Stimulated activated naive CD8-positive, alpha-beta T cell treated with anti-CD3 and anti-CD28 coated beads, Interleukin-15, Interleukin-2, amounts not matched to agents 100 ng/mL and 50 ng/mL, for 24 hours (primary cell): ENCODE data around the gene KLF9.

Experiments used
- H3K27ac Mint-ChIP-seq: one replicate; pipeline ENCODE4 v1.8.0; 2021; ENCODE audit warnings: mild to moderate bottlenecking, mixed read lengths
- H3K27me3 Mint-ChIP-seq: one replicate; pipeline ENCODE4 v1.8.0; 2021; ENCODE audit warnings: mixed read lengths
- H3K36me3 Mint-ChIP-seq: one replicate; pipeline ENCODE4 v1.8.0; 2021; ENCODE audit warnings: low read depth, mixed read lengths
- H3K4me1 Mint-ChIP-seq: one replicate; pipeline ENCODE4 v1.8.0; 2021; ENCODE audit warnings: low read depth, mixed read lengths
- H3K4me3 Mint-ChIP-seq: one replicate; pipeline ENCODE4 v1.8.0; 2021; ENCODE audit warnings: mild to moderate bottlenecking, mixed read lengths
- H3K9me3 Mint-ChIP-seq: one replicate; pipeline ENCODE4 v1.8.0; 2021; ENCODE audit warnings: mixed read lengths

Gene KLF9

DNA sequence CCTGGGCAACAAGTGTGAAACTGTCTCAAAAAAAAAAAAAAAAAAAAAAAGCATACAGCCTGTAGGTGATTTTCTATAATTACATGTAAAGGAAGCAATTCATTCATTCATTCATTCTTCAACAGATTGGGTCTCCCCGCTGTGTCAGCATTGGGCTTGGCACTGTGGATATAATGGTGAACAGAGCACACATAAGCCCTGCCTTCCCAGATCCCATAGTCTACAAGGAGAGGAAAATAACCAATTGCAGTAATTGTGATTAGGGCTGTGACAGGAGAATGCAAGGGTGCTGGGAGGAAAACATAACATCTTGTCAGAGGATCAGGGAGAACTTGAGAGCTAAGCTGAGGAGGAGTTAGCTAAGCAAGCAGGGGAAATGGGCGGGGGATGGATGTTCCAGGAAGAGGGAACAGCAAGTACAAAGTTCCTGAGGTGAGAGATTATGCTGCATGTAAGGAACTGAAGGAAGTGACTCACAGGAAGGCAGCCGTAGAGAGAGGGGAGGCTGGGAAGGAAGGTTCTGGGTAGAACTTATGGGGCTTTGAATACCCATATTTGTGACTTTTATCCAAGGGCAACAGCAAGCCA lies 24.0 kb upstream of the KLF9 start:
- Mint-ChIP-seq H3K27ac (peak overlapping the region; percentile 30), H3K4me1 (peaks cover 12% of the 10 kb centered on the region), H3K9me3 (no peaks in the 10 kb centered on the region), H3K36me3 (no peaks in the 10 kb centered on the region), H3K4me3 (no peak overlapping the region), H3K27me3 (peaks cover 3% of the 10 kb centered on the region)

DNA sequence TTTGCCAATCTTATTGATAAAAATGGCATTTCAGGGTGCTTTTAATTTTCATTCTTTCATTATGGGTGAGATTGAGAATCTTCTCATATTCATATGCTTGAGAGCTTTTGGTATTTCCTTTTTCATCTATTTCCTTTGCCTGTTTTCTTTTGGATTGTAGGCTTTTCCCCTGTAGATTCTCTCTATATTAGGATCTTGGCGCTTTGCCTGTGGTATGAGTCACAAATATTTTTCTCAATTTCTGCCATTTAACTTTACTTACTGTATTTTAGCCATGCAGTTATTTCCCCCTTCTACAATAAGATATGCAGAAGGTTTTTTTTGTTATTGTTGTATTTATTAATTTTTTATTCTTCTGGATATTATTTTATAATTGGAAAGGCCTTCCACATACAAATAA lies 21.5 kb upstream of the KLF9 start:
- Mint-ChIP-seq H3K4me3 (no peak overlapping the region), H3K36me3 (no peaks in the 10 kb centered on the region), H3K27ac (no peak overlapping the region), H3K4me1 (peaks cover 12% of the 10 kb centered on the region), H3K9me3 (no peaks in the 10 kb centered on the region), H3K27me3 (peaks cover 3% of the 10 kb centered on the region)

- no peak overlapping the region for H3K4me3 Mint-ChIP-seq
- no peaks in the 10 kb centered on the region for H3K9me3 Mint-ChIP-seq
- no peaks in the 10 kb centered on the region for H3K36me3 Mint-ChIP-seq
- no peaks in the 10 kb centered on the region for H3K4me1 Mint-ChIP-seq
- no peaks in the 10 kb centered on the region for H3K27me3 Mint-ChIP-seq
- no peak overlapping the region for H3K27ac Mint-ChIP-seq
Measured at GRCh38 chr9:70429899-70430298, 15.4 kb upstream of the KLF9 start.

DNA sequence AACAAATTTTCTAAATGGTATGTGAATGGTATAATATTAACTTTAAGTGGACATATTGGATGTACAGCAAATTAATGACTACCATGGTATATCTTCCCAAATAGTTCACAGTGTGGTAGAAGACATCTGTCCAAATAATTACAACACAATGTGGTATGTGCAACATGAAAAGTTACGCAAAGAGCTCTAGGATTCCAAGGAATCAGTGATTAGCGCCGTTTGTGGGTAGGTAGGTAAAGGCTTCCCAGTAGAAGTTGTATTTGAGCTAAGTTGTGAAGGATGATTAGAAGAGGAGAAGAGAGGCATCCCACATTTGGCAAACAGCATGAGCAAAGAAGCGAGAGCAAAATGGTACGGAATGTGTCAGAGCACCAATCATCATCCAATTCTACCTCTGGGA lies 14.3 kb upstream of the KLF9 start:
- no peaks in the 10 kb centered on the region for H3K4me1 Mint-ChIP-seq

DNA sequence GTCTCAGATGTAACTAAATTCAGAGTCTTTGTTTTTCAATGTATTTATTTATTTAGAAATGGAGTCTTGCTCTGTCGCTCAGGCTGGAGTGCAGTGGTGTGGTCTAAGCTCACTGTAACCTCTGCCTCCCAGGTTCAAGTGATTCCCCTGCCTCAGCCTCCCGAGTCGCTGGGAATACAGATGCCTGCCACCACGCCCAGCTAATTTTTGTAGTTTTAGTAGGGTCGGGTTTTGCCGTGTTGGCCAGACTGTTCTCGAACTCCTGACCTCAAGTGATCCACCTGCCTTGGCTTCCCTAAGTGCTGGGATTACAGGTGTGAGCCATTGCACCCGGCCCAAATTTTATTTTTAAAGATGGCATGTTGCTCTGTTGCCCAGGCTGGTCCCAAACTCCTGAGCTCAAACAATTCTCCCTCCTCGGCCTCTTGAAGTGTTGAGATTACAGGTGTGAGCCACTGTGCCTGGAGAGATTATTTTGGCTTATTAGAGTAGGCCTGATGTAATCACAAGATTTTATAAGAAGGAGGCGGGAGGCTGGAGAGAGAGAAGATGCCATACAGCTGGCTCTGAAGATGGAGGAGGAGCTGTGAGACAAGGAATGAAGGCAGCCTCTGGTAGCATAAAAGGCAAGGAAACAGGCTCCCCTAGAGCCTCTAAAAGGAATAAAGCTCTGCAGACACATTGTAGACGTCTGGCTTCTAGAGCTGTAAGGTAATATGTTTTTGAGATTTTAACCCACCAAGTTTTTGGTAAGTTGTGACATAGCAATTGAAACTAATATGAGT lies 12.9 kb upstream of the KLF9 start:
- no peak overlapping the region for H3K27ac Mint-ChIP-seq
- no peaks in the 10 kb centered on the region for H3K9me3 Mint-ChIP-seq
- H3K36me3 Mint-ChIP-seq: no peaks in the 10 kb centered on the region
- peaks cover 5% of the 10 kb centered on the region for H3K4me1 Mint-ChIP-seq
- H3K4me3 Mint-ChIP-seq: no peak overlapping the region
- no peaks in the 10 kb centered on the region for H3K27me3 Mint-ChIP-seq

More for the DNA sequence above, 14.3 kb upstream of the KLF9 start:
- Mint-ChIP-seq H3K9me3 (no peaks in the 10 kb centered on the region), H3K36me3 (no peaks in the 10 kb centered on the region), H3K27me3 (no peaks in the 10 kb centered on the region), H3K4me3 (no peak overlapping the region), H3K27ac (no peak overlapping the region)

- H3K36me3 Mint-ChIP-seq: no peaks in the 10 kb centered on the region
- no peak overlapping the region for H3K4me3 Mint-ChIP-seq
- H3K4me1 Mint-ChIP-seq: peaks cover 27% of the 10 kb centered on the region
- no peaks in the 10 kb centered on the region for H3K9me3 Mint-ChIP-seq
- no peak overlapping the region for H3K27ac Mint-ChIP-seq
- H3K27me3 Mint-ChIP-seq: no peaks in the 10 kb centered on the region
Measured at GRCh38 chr9:70425192-70425591, 10.7 kb upstream of the KLF9 start.

DNA sequence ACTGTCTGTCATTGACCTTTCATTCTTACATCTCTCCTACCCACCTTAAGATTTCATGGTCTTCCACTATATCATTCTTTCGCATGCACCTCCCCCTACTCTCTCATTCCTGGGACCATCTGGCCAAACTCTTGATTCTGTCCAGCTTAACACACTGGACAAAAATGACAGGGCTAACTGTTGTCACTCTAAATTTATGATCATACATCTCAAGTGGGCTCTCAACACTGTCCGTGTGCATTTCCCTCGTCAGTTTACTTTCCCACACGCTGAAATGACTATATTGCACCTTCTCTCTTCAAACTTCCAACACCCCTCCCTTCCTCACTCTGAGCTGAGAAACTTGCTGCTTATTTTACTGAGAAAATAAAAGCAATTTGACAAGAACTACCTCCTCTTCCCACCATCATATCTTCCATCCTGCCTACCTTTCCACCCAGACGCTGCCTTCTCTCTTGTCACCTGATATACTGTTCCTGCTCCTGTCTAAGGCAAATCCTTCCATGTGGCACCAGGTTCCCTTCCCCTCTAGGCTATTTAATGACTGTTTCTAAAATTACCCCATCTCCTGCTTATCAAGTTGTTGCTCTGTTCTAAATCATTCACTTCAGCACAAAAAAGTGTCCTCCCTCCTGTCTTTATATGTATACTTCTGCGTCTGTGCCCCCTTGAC lies 8.1 kb upstream of the KLF9 start:
- Mint-ChIP-seq H3K27me3 (no peaks in the 10 kb centered on the region), H3K36me3 (no peaks in the 10 kb centered on the region), H3K4me1 (peaks cover 43% of the 10 kb centered on the region), H3K4me3 (no peak overlapping the region), H3K27ac (peak overlapping the region; percentile 45), H3K9me3 (no peaks in the 10 kb centered on the region)

DNA sequence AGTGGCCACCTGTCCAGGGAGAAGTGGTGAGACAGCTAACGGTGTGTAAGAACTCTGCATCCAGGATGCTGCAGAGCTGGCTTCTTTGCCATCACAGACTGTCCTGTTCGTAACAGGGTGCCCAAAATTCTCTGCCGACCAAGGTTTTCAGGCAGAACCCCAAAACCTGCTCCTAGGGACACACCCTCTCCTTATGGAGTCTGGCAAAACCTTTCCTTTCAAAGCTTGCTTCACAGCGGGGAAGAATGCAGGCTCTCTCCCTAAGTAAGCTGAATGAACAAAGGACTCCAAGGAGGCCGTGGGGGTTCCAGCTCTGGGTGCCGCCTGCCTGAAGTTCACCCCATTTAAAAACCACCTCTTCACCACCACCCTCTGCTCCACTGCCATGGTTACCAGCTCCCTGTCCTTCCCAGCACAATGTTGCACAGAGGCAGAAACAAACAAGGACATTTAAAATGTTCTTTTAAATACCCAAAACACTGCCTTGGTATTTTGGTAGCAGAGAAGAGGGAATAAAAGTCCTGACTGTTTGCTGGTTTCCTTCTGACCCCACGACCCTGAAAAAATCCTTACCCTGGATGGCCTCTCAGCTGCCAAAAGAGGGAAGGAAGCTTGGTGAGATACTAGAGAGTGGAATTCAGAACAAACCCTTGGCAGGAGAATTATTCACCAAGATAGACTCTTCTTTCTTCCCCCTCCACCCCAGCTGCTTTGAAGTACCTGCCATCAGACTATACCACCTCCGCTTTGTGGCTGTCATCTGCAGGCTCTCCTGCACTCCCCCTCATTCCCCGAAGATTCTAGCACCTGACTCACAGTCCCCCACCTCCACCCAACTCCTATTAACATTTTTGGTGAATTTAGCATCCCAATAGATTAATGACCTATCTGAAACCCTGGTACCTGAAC lies 7.1 kb upstream of the KLF9 start:
- H3K4me1 Mint-ChIP-seq: peaks cover 43% of the 10 kb centered on the region
- H3K4me3 Mint-ChIP-seq: peak overlapping the region; percentile 93
- peak overlapping the region; percentile 99 for H3K27ac Mint-ChIP-seq
- no peaks in the 10 kb centered on the region for H3K27me3 Mint-ChIP-seq
- no peaks in the 10 kb centered on the region for H3K9me3 Mint-ChIP-seq
- H3K36me3 Mint-ChIP-seq: no peaks in the 10 kb centered on the region

DNA sequence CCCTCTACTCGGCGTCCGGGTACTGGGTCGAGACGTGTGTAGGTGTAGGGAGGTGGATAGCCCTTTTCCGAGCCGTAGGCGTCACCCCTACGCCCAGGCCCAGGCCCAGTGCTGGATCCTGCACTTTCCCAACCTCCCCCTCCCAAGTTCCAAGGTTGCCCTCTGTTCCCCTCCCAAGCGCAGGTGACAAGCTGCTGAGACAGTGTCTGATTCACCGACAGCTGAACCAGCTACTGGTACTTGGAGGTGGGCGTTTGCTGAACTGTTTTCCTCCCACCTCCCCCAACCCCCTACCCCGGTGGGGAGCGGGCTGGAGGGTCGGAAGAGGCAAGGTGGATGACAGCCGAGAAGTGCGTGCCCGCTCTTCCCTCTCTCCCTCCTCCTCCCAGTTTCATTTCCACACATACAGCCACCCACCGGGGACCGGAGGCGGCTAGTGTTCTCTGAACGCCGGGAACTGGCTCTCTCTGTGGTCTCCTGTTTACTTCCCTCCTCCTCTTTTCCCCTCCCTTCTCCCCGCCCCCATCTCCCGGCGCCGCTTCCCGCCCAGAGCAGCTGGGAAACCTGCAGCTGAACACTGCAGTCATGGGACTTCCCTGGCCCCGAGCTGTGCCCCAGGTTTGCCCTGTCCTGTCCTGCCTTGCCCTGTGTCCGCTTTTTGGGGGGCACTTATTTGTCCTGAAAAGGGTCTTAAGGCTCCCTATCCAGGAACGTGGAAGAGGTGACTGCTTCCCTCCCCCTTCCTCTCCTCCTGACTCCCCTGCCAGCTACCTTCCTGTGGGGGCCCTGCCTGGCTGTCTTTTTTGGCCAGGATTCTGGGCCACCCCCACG lies 6.2 kb upstream of the KLF9 start:
- no peaks in the 10 kb centered on the region for H3K36me3 Mint-ChIP-seq
- peak overlapping the region; percentile 99 for H3K27ac Mint-ChIP-seq
- no peaks in the 10 kb centered on the region for H3K27me3 Mint-ChIP-seq
- no peaks in the 10 kb centered on the region for H3K9me3 Mint-ChIP-seq
- peak overlapping the region; percentile 93 for H3K4me3 Mint-ChIP-seq
- peaks cover 43% of the 10 kb centered on the region for H3K4me1 Mint-ChIP-seq

- Mint-ChIP-seq H3K9me3 (no peaks in the 10 kb centered on the region), H3K4me1 (peaks cover 48% of the 10 kb centered on the region), H3K27ac (peak overlapping the region; percentile 99)
Measured at GRCh38 chr9:70419556-70420440, 5.3 kb upstream of the KLF9 start.

DNA sequence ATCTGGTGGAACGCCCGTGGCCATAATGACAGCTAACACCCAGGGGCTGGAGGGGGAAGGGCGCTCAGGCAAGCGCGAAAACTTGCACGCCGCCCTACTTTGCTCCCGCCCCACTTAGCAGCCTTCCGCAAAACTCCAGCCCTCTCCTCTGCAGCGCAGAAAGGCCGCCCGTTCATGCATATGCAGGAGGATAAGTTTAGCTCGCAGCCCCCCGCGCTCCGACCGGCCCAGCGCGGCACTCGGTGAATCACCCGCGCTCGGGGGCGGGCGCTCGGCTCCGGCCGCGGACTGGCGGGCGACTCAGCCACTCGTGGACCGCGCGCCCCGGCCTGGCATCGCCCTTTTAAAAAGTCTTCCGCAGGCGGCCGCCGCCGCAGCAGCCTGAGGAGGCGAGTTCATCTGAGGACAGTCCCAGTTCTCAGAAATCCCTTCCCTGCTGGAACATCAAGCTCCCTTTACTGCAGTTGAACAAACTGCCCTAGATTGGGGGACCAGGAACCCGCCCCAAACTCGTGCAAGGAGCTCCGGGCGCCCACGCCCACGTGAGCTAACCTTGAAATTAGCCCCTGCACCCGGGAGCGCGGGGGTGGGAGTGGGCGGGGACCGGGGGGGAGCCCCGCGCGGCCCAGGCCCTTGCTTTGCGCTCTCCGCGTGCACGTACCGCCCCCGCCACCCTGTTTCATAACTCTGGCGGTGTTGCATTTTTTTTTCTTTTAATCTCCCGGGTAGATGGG lies 4.5 kb upstream of the KLF9 start:
- Mint-ChIP-seq H3K4me1 (peaks cover 56% of the 10 kb centered on the region), H3K36me3 (no peaks in the 10 kb centered on the region), H3K27me3 (no peaks in the 10 kb centered on the region), H3K27ac (peak overlapping the region; percentile 99), H3K4me3 (peak overlapping the region; percentile 93), H3K9me3 (no peaks in the 10 kb centered on the region)

More at GRCh38 chr9:70419556-70420440, 5.3 kb upstream of the KLF9 start:
- H3K36me3 Mint-ChIP-seq: no peaks in the 10 kb centered on the region
- no peaks in the 10 kb centered on the region for H3K27me3 Mint-ChIP-seq
- peak overlapping the region; percentile 93 for H3K4me3 Mint-ChIP-seq

GRCh38 chr9:70415476-70415875 lies 1.0 kb upstream of the KLF9 start:
- no peak overlapping the region for H3K27ac Mint-ChIP-seq
- H3K4me3 Mint-ChIP-seq: no peak overlapping the region
- peaks cover 53% of the 10 kb centered on the region for H3K4me1 Mint-ChIP-seq
- H3K36me3 Mint-ChIP-seq: no peaks in the 10 kb centered on the region
- H3K9me3 Mint-ChIP-seq: no peaks in the 10 kb centered on the region
- H3K27me3 Mint-ChIP-seq: no peaks in the 10 kb centered on the region

- H3K36me3 Mint-ChIP-seq: no peaks in the 10 kb centered on the region
- H3K4me1 Mint-ChIP-seq: peaks cover 55% of the 10 kb centered on the region
- H3K9me3 Mint-ChIP-seq: no peaks in the 10 kb centered on the region
- H3K4me3 Mint-ChIP-seq: no peak overlapping the region
- no peaks in the 10 kb centered on the region for H3K27me3 Mint-ChIP-seq
- H3K27ac Mint-ChIP-seq: no peak overlapping the region
Measured at GRCh38 chr9:70415041-70415440, 584 bp upstream of the KLF9 start.
